ENCODE data around the gene TM7SF2.
"Not testable (repeated sequence)": the region's sequence is repeated elsewhere in the genome, so short reads cannot be mapped to it uniquely, and the experiment has no call there.

Gene TM7SF2

GRCh38 chr11:65116370-65117205 is 4.9 kb downstream of the TM7SF2 start:
- DNase-seq = peak; percentile 71

- peak; percentile 100 for DNase-seq
Observed at GRCh38 chr11:65117206-65118096, 5.8 kb downstream of the TM7SF2 start, which contains the start of gene ZNHIT2. Gene ZNHIT2 (minus strand): TSS chr11:65117701. CDS start chr11:65117653, 48 bp downstream.

- no peak for DNase-seq
Observed at GRCh38 chr11:65118097-65118837, 6.6 kb downstream of the TM7SF2 start.

GRCh38 chr11:65118891-65119669 is 7.4 kb downstream of the TM7SF2 start:
- DNase-seq = not testable (repeated sequence)

- no peak for DNase-seq
Observed at GRCh38 chr11:65119670-65119995, 8.0 kb downstream of the TM7SF2 start.

- DNase-seq = no peak
Observed at GRCh38 chr11:65120831-65121230, 9.2 kb downstream of the TM7SF2 start.

GRCh38 chr11:65121447-65121864 is 9.8 kb downstream of the TM7SF2 start:
- peak; percentile 35 for DNase-seq

GRCh38 chr11:65121865-65122696 is 10.4 kb downstream of the TM7SF2 start, which contains the start of the genes FAU and MRPL49:
Gene FAU (minus strand): TSS chr11:65122134. CDS start chr11:65121813, 321 bp downstream.
Gene MRPL49 (plus strand): TSS chr11:65122321. CDS start chr11:65122347, 26 bp downstream.
- peak; percentile 99 for DNase-seq

- no peak for DNase-seq
Observed at GRCh38 chr11:65124480-65125196, 13.0 kb downstream of the TM7SF2 start.

- DNase-seq = no peak
Observed at GRCh38 chr11:65125197-65126056, 13.8 kb downstream of the TM7SF2 start.

- DNase-seq = no peak
Observed at GRCh38 chr11:65126624-65127274, 15.1 kb downstream of the TM7SF2 start.

- DNase-seq = no peak
Observed at GRCh38 chr11:65127473-65128181, 16.0 kb downstream of the TM7SF2 start.

- no peak for DNase-seq
Observed at GRCh38 chr11:65128182-65129145, 16.8 kb downstream of the TM7SF2 start.

- no peak for DNase-seq
Observed at GRCh38 chr11:65129649-65130441, 18.2 kb downstream of the TM7SF2 start.

GRCh38 chr11:65130631-65131416 is 19.2 kb downstream of the TM7SF2 start:
- no peak for DNase-seq
